H1 (cell line): ENCODE measurements around the gene CH25H. TPM values are rescaled to one million over a fixed set of nuclear protein-coding genes. Genes with fewer than 3 reads are reported as not detected.
A peak's percentile ranks its signal among the peaks of the same experiment; 100 is the strongest.

ENCODE experiments used
- CTCF ChIA-PET: fragments of 300-600 bp; sonication (Branson Sonifier 250); formaldehyde crosslinking; loops from one replicate; lab custom pipeline; 2021; ENCODE audit not compliant: partially characterized antibody; lab: Charles Lee
- POLR2A ChIA-PET: fragments of 300-600 bp; sonication (Branson Sonifier 250); formaldehyde crosslinking; loops from one replicate; lab custom pipeline; 2021; ENCODE audit warnings: inconsistent platforms; ENCODE audit not compliant: partially characterized antibody; lab: Charles Lee
- DNase-seq, 2 experiments: peaks; one replicate each; pipeline versions ENCODE4 v3.0.0 to v3.0.0-alpha.2; 2010 to 2022; ENCODE audit warnings: low spot score in 2 of 2, low read depth in 1 of 2, mixed read lengths in 1 of 2
- FAIRE-seq: peaks from 2 replicates; lab custom pipeline; 2011; peaks lifted over from hg19 to GRCh38; lab: Jason Lieb, UNC
- H2AFZ ChIP-seq: 2 replicates; pipeline ENCODE4 v1.8.1; 2012; ENCODE audit warnings: low read length, inconsistent platforms
- H2AK5ac ChIP-seq: 2 replicates; pipeline ENCODE4 v1.6.1; 2013; ENCODE audit warnings: low read depth, low read length
- H2BK120ac ChIP-seq: replicated peaks from 2 replicates; pipeline ENCODE3; 2013; ENCODE audit warnings: low read depth, low read length, inconsistent platforms
- H2BK12ac ChIP-seq: 2 replicates; pipeline ENCODE4 v1.6.1; 2013; ENCODE audit warnings: low read depth, low read length
- H2BK15ac ChIP-seq: 2 replicates; pipeline ENCODE4 v1.6.1; 2013; ENCODE audit warnings: low read length
- H2BK20ac ChIP-seq: 2 replicates; pipeline ENCODE4 v1.6.1; 2013; ENCODE audit warnings: low read length
- H2BK5ac ChIP-seq: 2 replicates; pipeline ENCODE4 v1.6.1; 2013; ENCODE audit warnings: low read depth, low read length
- H3K14ac ChIP-seq: 2 replicates; pipeline ENCODE4 v1.6.1; 2013; ENCODE audit warnings: inconsistent platforms; ENCODE audit not compliant: insufficient read length
- H3K18ac ChIP-seq: 2 replicates; pipeline ENCODE4 v1.6.1; 2013; ENCODE audit warnings: low read length; ENCODE audit errors: extremely low read depth
- H3K23ac ChIP-seq: 2 replicates; pipeline ENCODE4 v1.6.1; 2013; ENCODE audit warnings: inconsistent platforms; ENCODE audit not compliant: insufficient read length
- H3K23me2 ChIP-seq: 2 replicates; pipeline ENCODE4 v1.6.1; 2013; ENCODE audit warnings: low read depth, low read length
- H3K27ac ChIP-seq: 2 replicates; pipeline ENCODE4 v1.6.1; 2011; ENCODE audit warnings: low read depth, low read length, inconsistent platforms
- H3K27me3 ChIP-seq, 4 experiments: replicated peaks in 1 of 4; 1 replicate in 1 of 4; 2 replicates in 3 of 4; pipeline versions ENCODE4 v1.6.1 to v1.8.1; 2011 to 2013; ENCODE audit warnings: low read length in 3 of 4, mild to moderate bottlenecking in 3 of 4, inconsistent platforms in 2 of 4, mixed read lengths in 2 of 4, moderate library complexity in 1 of 4; ENCODE audit not compliant: control insufficient read depth in 3 of 4, insufficient read depth in 3 of 4; ENCODE audit errors: extremely low read depth in 1 of 4
- H3K36me3 ChIP-seq, 4 experiments: 2 replicates each; pipeline versions ENCODE4 v1.6.1 to v1.8.1; 2011 to 2013; ENCODE audit warnings: mild to moderate bottlenecking in 4 of 4, low read length in 3 of 4, moderate library complexity in 2 of 4, control low read depth in 1 of 4, inconsistent platforms in 1 of 4; ENCODE audit not compliant: insufficient read depth in 4 of 4, control insufficient read depth in 2 of 4
- H3K4ac ChIP-seq: replicated peaks from 2 replicates; pipeline ENCODE3; 2013; ENCODE audit warnings: low read length, low read depth, mixed read lengths, inconsistent platforms; ENCODE audit not compliant: insufficient read length
- H3K4me1 ChIP-seq, 4 experiments: replicated peaks in 1 of 4; 1 replicate in 1 of 4; 2 replicates in 3 of 4; pipeline versions ENCODE4 v1.6.1 to v1.8.1; 2011 to 2013; ENCODE audit warnings: low read length in 3 of 4, inconsistent platforms in 2 of 4, mixed read lengths in 1 of 4; ENCODE audit not compliant: insufficient read depth in 4 of 4, control insufficient read depth in 3 of 4
- H3K4me2 ChIP-seq, 2 experiments: 2 replicates each; pipeline versions ENCODE4 v1.6.1 to v1.8.1; 2011 to 2013; ENCODE audit warnings: low read depth in 2 of 2, low read length in 2 of 2, control low read depth in 1 of 2, inconsistent platforms in 1 of 2, mild to moderate bottlenecking in 1 of 2; ENCODE audit not compliant: insufficient read depth in 1 of 2
- H3K4me3 ChIP-seq, 4 experiments: fragments of 200-600, 300-600 bp in 1 of 4; sonication (generic), shearing (Covaris generic), sonication (Bioruptor Twin) in 1 of 4; 2 replicates each; pipeline versions ENCODE4 v1.5.1 to v1.8.1; 2011 to 2016; ENCODE audit warnings: low read length in 4 of 4, low read depth in 3 of 4, control low read depth in 2 of 4, inconsistent platforms in 2 of 4, mild to moderate bottlenecking in 2 of 4, mixed read lengths in 1 of 4, moderate library complexity in 1 of 4; ENCODE audit not compliant: insufficient read depth in 2 of 4; ENCODE audit errors: extremely low read depth in 1 of 4
- H3K56ac ChIP-seq: replicated peaks from 2 replicates; pipeline ENCODE3; 2013; ENCODE audit warnings: low read depth, mild to moderate bottlenecking, mixed read lengths, low read length, inconsistent platforms; ENCODE audit not compliant: insufficient read length
- H3K79me1 ChIP-seq: 2 replicates; pipeline ENCODE4 v1.6.1; 2013; ENCODE audit warnings: low read depth, low read length, control low read depth
- H3K79me2 ChIP-seq, 2 experiments: 2 replicates each; pipeline versions ENCODE4 v1.6.1 to v1.8.1; 2012 to 2013; ENCODE audit warnings: low read length in 2 of 2, mild to moderate bottlenecking in 2 of 2, inconsistent platforms in 1 of 2; ENCODE audit not compliant: insufficient read depth in 2 of 2, control insufficient read depth in 1 of 2
- H3K9ac ChIP-seq, 4 experiments: replicated peaks in 1 of 4; 1 replicate in 1 of 4; 2 replicates in 3 of 4; pipeline versions ENCODE4 v1.6.1 to v1.8.1; 2011 to 2013; ENCODE audit warnings: low read depth in 3 of 4, low read length in 3 of 4, control low read depth in 2 of 4, mild to moderate bottlenecking in 2 of 4, moderate library complexity in 2 of 4, inconsistent platforms in 1 of 4; ENCODE audit errors: extremely low read depth in 1 of 4
- H3K9me3 ChIP-seq, 2 experiments: 2 replicates each; pipeline versions ENCODE4 v1.6.1 to v1.8.1; 2012 to 2013; ENCODE audit warnings: mild to moderate bottlenecking in 2 of 2, moderate library complexity in 2 of 2, control low read depth in 1 of 2, inconsistent platforms in 1 of 2, low read depth in 1 of 2, low read length in 1 of 2, mixed read lengths in 1 of 2; ENCODE audit not compliant: insufficient read depth in 2 of 2
- H4K20me1 ChIP-seq, 2 experiments: replicated peaks in 1 of 2; 2 replicates each; pipeline versions ENCODE3 to v1.8.1; 2011 to 2013; ENCODE audit warnings: inconsistent platforms in 2 of 2, low read length in 2 of 2, mild to moderate bottlenecking in 1 of 2; ENCODE audit not compliant: insufficient read depth in 2 of 2, control insufficient read depth in 1 of 2
- H4K5ac ChIP-seq: 2 replicates; pipeline ENCODE4 v1.6.1; 2013; ENCODE audit warnings: low read length, low read depth, mixed read lengths, inconsistent platforms; ENCODE audit not compliant: insufficient read length
- H4K8ac ChIP-seq: 2 replicates; pipeline ENCODE4 v1.8.0; 2013; ENCODE audit warnings: mild to moderate bottlenecking, moderate library complexity, low read length, inconsistent platforms; ENCODE audit not compliant: insufficient read depth; ENCODE audit errors: extremely low read depth
- H4K91ac ChIP-seq: replicated peaks from 2 replicates; pipeline ENCODE3; 2013; ENCODE audit warnings: low read length, mixed read lengths, inconsistent platforms; ENCODE audit not compliant: insufficient read length
- FOSL1 ChIP-seq: IDR thresholded peaks from 2 replicates; pipeline ENCODE4 v1.6.1; 2011; ENCODE audit warnings: mild to moderate bottlenecking, low read depth, low read length, moderate library complexity; ENCODE audit not compliant: insufficient read depth
- TCF12 ChIP-seq: IDR thresholded peaks from 2 replicates; pipeline ENCODE4 v1.6.1; 2011; ENCODE audit warnings: low read depth, mild to moderate bottlenecking, low read length
- WGBS, 2 experiments: shearing (Covaris generic) in 1 of 2; methylation state at CpG; one replicate each; pipeline versions ENCODE4 v1.1.6 to v1.1.7; 2013 to 2015; ENCODE audit warnings: low lambda C conversion rate in 2 of 2, mixed read lengths in 2 of 2, inconsistent platforms in 1 of 2, low coverage in 1 of 2, missing lambda C conversion rate in 1 of 2; ENCODE audit not compliant: insufficient replicate concordance in 2 of 2, insufficient coverage in 1 of 2, insufficient read length in 1 of 2; ENCODE audit errors: extremely low coverage in 1 of 2, missing lambda C conversion rate in 1 of 2; 5-methylcytosine and 5-hydroxymethylcytosine counted together
- polyA plus RNA-seq, 7 experiments: library from polyadenylated mRNA; depleted of rRNA in 3 of 7; stranded (reverse) in 5 of 7; unstranded in 2 of 7; fragments of >200 nt in 5 of 7; fragments of 200-250 nt in 2 of 7; gene quantifications; 1 replicate in 5 of 7; 2 replicates in 1 of 7; 4 replicates in 1 of 7; pipeline versions ENCODE4 v1.2.1 to v1.2.3, GENCODE V29; 2011 to 2013; ENCODE audit warnings: missing spikeins in 2 of 7, mixed read lengths in 2 of 7
- total RNA-seq: library from RNA; stranded (reverse); fragmentation: NEBNext Ultra II Directional; extraction: Animal tissue kit (Norgen Biotek cat#: 25700); gene quantifications from 2 replicates; pipeline ENCODE4 v1.2.1, GENCODE V29; 2021
- TF ChIP-seq, protein P1 (sequence below), 3 experiments: IDR thresholded peaks; 1 replicate in 2 of 3; 2 replicates in 1 of 3; pipeline versions ENCODE4 v1.5.1 to v1.6.1; 2011; ENCODE audit warnings: low read length in 3 of 3, mild to moderate bottlenecking in 3 of 3, inconsistent platforms in 2 of 3, low read depth in 1 of 3, moderate library complexity in 1 of 3; ENCODE audit not compliant: insufficient read depth in 1 of 3; ENCODE audit errors: control extremely low read depth in 1 of 3

The CH25H gene
- total and polyA plus RNA-seq, 2 of the 8 experiments (the other 6 are each of a cell fraction or from before 2014, with no cell fraction given) = 0.56 to 1.3 TPM

DNA sequence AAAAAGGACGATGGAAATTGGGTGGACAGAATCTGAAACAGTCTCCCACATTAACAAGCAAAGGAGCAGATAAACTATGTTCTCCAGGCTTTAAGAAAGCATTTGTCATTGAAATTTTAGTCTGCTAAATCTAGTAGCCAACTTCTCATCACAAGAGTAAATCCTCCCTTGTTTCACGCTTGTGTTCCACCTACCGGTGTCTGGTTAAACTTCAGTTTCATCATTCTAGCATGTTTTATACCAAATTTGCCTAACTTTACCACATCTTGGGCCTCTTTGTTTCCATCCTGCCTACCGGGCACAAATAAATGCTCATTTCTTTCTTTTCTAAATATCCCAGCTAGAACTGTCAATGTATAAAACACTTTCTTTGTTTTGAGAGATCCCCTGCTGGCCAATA lies 38.7 kb upstream of the CH25H start:
- H3K4me2 ChIP-seq = no peak overlapping the region; a peak in 1 of 4 replicates
- H3K23me2 ChIP-seq = no peaks in the 10 kb centered on the region; the same call in 1 of the 2 replicates
- H3K79me2 ChIP-seq = no peaks in the 10 kb centered on the region
- H4K8ac ChIP-seq = no peak overlapping the region
- DNase-seq (no peak), FAIRE-seq (peak; percentile 32)
- no peak overlapping the region for H2BK12ac ChIP-seq
- no peak overlapping the region for H3K4ac ChIP-seq
- no peaks in the 10 kb centered on the region for H3K27me3 ChIP-seq
- WGBS, 2 experiments = 63% methylated on average over 4 of the region's 4 CpGs; no CpG with 5 or more reads in 1 of the 2 experiments
- H3K9ac ChIP-seq = no peak overlapping the region
- H2BK5ac ChIP-seq = no peak overlapping the region
- H4K20me1 ChIP-seq = no peaks in the 10 kb centered on the region
- POLR2A ChIA-PET = no interaction called here
- peaks cover 3 to 16% (median 10%) of the 10 kb centered on the region in 4 experiments; a peak in 5 of 7 replicates for H3K4me1 ChIP-seq
- H3K79me1 ChIP-seq = no peaks in the 10 kb centered on the region
- H4K5ac ChIP-seq = no peak overlapping the region
- no peak overlapping the region for H3K23ac ChIP-seq
- H3K56ac ChIP-seq = no peak overlapping the region
- H3K18ac ChIP-seq = no peak overlapping the region
- H2AFZ ChIP-seq = 0 out of 2 replicates have a peak overlapping the region, but pooled peaks have one; percentile 4
- H3K14ac ChIP-seq = no peak overlapping the region
- no peak overlapping the region for H2BK20ac ChIP-seq
- CTCF ChIA-PET = interaction anchor here (1.2 to 1.4 kb wide), 4 partner anchors 11 to 124 kb away, joined by 3 to 6 read pairs (median 4); no protein-coding TSS in a partner anchor
- H3K27ac ChIP-seq = no peak overlapping the region
- TF ChIP-seq, protein P1, sequence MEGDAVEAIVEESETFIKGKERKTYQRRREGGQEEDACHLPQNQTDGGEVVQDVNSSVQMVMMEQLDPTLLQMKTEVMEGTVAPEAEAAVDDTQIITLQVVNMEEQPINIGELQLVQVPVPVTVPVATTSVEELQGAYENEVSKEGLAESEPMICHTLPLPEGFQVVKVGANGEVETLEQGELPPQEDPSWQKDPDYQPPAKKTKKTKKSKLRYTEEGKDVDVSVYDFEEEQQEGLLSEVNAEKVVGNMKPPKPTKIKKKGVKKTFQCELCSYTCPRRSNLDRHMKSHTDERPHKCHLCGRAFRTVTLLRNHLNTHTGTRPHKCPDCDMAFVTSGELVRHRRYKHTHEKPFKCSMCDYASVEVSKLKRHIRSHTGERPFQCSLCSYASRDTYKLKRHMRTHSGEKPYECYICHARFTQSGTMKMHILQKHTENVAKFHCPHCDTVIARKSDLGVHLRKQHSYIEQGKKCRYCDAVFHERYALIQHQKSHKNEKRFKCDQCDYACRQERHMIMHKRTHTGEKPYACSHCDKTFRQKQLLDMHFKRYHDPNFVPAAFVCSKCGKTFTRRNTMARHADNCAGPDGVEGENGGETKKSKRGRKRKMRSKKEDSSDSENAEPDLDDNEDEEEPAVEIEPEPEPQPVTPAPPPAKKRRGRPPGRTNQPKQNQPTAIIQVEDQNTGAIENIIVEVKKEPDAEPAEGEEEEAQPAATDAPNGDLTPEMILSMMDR (IDR thresholded peaks at IDR 0.05; ENCODE audit: control extremely low read depth in 1 of 3, insufficient read depth in 1 of 3, low read depth in 1 of 3, low read length in 3 of 3) = peak in 1 of 3 experiments; percentile 7; a peak in 1 of 4 replicates
- TF ChIP-seq FOSL1 (no peak), TCF12 (no peak)
- TF ChIP-seq, all 59 proteins: peak for 1
- H2BK15ac ChIP-seq = no peak overlapping the region
- no peaks in the 10 kb centered on the region for H3K9me3 ChIP-seq
- no peak overlapping the region for H2AK5ac ChIP-seq
- H2BK120ac ChIP-seq = no peak overlapping the region
- no peaks in the 10 kb centered on the region; a peak in 1 of 8 replicates for H3K36me3 ChIP-seq
- no peak overlapping the region for H3K4me3 ChIP-seq
- no peak overlapping the region for H4K91ac ChIP-seq
